NAMALWA (cell line): ENCODE measurements around the gene LRCH3.

Experiments
- DNase-seq: peaks from one replicate; pipeline ENCODE4 v3.0.0-alpha.2; 2015; ENCODE audit warnings: low spot score

Gene LRCH3

GRCh38 chr3:197936819-197937384 is 145.8 kb downstream of the LRCH3 start:
- DNase-seq: no peak
